NB4 (cell line): ENCODE measurements around the gene EIF2A.

ENCODE experiments used
- DNase-seq: peaks from one replicate; pipeline ENCODE4 v3.0.0; 2010; ENCODE audit warnings: low read depth
- H3K4me3 ChIP-seq: one replicate; pipeline ENCODE4 v1.5.1; 2011; ENCODE audit warnings: mild to moderate bottlenecking, low read depth, low read length, moderate library complexity
- CTCF ChIP-seq: IDR thresholded peaks from one replicate; pipeline ENCODE4 v1.5.1; 2012; ENCODE audit warnings: low read depth, low read length
- MAX ChIP-seq: IDR thresholded peaks from 2 replicates; pipeline ENCODE4 v1.6.1; 2011; ENCODE audit warnings: low read depth, low read length
- MYC ChIP-seq: IDR thresholded peaks from 2 replicates; pipeline ENCODE4 v1.6.1; 2011; ENCODE audit warnings: low read depth, low read length
- POLR2A ChIP-seq: IDR thresholded peaks from 2 replicates; pipeline ENCODE4 v1.6.1; 2011; ENCODE audit warnings: mild to moderate bottlenecking; ENCODE audit not compliant: insufficient read length; ENCODE audit errors: extremely low read depth

EIF2A gene

GRCh38 chr3:150509780-150510179 lies 36.8 kb upstream of the EIF2A start:
- no peak for DNase-seq
- no peak overlapping the region for H3K4me3 ChIP-seq
- no peak for TF ChIP-seq POLR2A
- TF ChIP-seq MYC: no peak
- no peak for TF ChIP-seq CTCF
- no peak for TF ChIP-seq MAX

GRCh38 chr3:150511122-150511821 lies 35.3 kb upstream of the EIF2A start:
- TF ChIP-seq CTCF (no peak), MYC (no peak), MAX (no peak), POLR2A (no peak)
- H3K4me3 ChIP-seq: no peak overlapping the region
- no peak for DNase-seq

- DNase-seq: no peak
- TF ChIP-seq CTCF (no peak), MAX (no peak), POLR2A (no peak), MYC (no peak)
- no peak overlapping the region for H3K4me3 ChIP-seq
These were observed 31.4 kb upstream of the EIF2A start for GRCh38 chr3:150515210-150515609.

- H3K4me3 ChIP-seq: no peak overlapping the region
- TF ChIP-seq POLR2A (no peak), MYC (no peak), CTCF (no peak)
These were observed 27.6 kb upstream of the EIF2A start for GRCh38 chr3:150519026-150519425.

GRCh38 chr3:150520408-150520807 lies 26.2 kb upstream of the EIF2A start:
- no peak for DNase-seq
- no peak for TF ChIP-seq MAX
- TF ChIP-seq POLR2A: no peak
- TF ChIP-seq CTCF: no peak
- TF ChIP-seq MYC: no peak
- no peak overlapping the region for H3K4me3 ChIP-seq

More at GRCh38 chr3:150519026-150519425, 27.6 kb upstream of the EIF2A start:
- no peak for DNase-seq
